Activated CD8-positive, alpha-beta memory T cell treated with anti-CD3 and anti-CD28 coated beads for 24 hours (primary cell): ENCODE data around the gene CPSF3.

Source experiments
- DNase-seq: peaks from one replicate; pipeline ENCODE4 v3.0.0-alpha.2; 2020

The CPSF3 gene

DNA sequence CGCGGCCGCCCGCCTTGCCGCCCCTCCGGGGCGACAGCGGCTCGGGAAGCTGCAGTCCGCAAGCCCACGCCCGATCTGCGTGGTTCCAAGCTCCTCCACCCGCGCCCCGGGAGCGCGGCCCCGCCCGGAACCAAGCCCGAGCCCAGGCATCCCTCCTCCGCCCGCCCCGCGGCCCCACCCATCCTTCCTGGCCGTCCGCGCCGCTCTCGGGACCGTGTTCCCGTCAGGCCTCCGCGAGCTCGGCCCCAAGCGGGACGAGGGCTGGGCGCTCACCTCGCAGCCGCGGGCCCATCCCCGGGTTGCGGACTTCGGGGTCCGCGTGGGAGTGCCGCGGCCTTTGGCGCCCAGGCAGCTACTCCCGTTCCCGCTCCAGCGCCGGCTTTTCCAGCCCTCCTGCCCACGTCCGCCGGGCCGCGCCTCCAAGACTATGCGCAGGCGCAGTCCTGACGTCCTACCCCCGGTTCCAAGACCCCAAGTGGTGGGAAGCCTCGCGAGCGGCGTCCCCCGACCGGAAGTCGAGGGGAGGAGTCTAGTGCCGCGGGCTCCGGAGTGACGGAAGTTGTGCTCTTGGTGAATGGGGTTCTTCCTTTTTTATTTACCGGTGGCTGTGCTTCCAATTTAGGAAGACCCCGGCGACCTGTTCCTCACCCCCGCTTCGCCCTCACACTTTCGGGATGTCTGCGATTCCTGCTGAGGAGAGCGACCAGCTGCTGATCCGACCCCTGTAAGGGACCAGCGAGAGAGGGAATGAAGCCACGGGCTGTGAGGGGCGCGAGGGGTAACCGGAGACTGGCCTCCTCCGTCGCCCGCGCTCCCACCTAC is at the start of gene CPSF3, which contains the start of gene ITGB1BP1:
Gene CPSF3, plus strand, starts transcription at position 555 of the 822 bp plus-strand sequence. Its CDS starts 120 bp downstream, at position 675.
Gene ITGB1BP1, minus strand, starts transcription at position 429 of the 822 bp plus-strand sequence. CDS start 4,831 bp downstream, outside the sequence.
- DNase-seq: peak; percentile 98

GRCh38 chr2:9374071-9374730 is 49.3 kb upstream of the CPSF3 start:
- no peak for DNase-seq

DNA sequence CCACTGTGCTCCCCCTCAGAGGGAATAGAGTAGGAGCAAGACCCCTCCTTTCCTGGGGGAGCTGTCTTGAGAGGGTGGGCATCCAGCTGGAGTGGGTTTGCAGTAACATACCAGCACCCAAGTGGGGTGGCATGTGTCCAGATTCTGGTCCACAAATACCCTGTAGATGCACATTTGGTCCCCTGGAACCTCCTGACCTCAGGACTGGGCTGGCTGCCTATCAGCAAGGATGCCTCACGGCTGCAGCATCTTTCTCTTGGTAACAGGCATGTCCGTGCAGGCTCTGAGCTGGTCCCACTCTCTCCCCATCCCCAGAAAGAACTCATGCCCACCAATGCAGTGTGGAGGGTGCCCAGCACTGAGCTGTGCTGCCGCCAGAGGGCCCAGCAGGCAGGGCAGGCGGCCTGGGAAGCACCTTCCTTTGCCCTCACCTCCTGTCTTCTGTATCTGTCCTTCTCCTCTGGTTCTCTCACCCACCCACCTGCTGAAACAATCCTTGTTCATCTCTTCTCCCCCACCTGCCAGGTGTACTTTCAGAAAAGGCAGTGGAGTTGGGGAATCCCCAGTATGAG is 47.5 kb upstream of the CPSF3 start:
- DNase-seq: no peak

DNA sequence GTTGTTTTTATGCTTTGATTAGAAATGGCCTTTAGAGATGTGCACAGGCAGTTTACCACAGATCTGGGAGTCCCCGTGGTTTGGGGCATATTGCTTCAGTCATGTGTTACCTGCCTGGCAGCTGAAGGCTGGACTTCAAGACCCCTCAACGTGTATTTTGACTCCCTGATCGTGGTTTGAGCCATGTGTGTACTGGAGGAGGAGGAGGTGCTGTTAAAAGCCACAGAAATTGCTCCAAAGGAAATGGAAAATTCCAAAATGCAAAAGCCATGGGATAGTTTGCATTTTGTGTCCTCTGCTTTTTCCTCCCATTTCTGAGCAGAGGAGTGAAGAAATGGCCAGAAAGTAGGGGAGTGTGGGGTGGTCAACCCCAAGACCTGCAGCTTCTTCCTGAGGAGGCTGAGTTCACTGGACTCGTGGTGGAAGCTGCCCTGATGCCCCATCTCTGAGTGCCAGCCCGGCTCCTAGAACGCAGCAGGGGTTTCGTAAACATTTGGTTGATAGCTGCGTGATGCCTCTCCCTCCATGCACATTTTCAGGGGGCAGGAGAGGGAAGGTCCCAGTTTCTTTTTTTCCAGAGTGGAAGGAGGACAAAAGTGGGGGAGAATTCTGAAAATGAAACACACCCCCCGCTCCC is 45.9 kb upstream of the CPSF3 start:
- no peak for DNase-seq

DNA sequence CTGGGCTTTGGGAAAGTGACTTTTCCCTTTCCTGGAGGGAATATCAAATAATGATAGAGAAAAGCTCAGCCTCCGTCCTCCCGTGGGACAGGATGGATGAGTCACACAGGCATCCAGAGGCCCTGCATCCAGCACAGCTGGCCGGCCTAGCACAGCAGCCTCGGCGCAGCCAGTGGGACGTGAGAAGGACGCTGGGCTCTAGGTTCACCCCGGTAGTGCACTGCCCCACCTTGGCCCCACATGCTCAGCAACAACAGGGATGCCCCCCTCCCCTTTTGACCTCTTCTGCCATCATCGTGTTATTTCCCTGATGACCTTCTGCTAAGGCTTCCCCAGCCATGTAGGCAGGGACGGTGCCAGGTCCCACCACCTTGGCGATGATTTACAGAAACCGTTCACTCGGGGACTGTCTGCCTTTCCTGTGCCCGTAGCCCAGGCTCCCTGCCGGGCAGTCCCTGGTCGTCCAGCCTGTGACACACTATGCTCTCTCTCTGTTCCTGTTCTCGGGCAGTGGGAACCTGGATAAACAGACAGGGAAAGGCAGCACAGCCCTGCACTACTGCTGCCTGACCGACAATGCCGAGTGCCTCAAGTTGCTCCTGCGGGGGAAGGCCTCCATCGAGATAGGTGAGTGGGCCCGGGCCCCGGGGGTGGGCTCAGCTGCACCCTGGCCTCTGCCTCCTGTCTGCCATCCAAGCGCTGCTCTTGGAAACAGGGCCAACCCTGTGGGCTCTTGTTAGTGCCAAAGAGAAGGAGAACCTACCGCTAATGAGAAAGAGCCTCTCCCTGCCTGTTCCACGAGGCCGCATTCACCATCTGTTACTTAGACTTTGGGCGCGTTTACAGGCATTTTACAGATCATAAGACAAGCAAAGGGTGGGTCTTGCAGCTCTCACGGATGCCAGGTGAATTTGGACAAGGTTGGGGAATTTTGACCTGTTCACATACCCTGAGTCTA is 44.7 kb upstream of the CPSF3 start:
- no peak for DNase-seq

- no peak for DNase-seq
Measured at GRCh38 chr2:9379391-9379755, 44.1 kb upstream of the CPSF3 start.

GRCh38 chr2:9380702-9381628 is 42.5 kb upstream of the CPSF3 start:
- DNase-seq: no peak

- DNase-seq: no peak
Measured at GRCh38 chr2:9382604-9383235, 40.7 kb upstream of the CPSF3 start.

DNA sequence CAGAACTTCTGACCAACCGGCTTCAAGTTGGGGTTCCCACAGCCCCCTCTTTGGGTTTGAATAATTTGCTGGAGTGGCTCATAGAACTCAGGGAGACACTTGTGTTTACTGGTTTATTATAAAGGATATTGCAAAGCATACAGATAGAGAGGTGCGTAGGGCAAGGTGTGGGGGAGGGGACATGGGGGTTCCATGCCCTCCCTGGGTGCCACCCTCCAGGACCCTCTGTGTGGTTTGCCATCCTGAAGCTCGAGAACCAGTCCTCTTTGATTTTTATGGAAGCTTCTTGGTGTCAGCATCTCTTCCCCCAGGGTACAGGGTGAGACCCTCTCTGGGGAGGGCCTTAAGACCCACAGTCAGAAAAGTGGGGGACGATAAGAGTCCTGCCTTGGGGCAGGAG is 38.9 kb upstream of the CPSF3 start:
- DNase-seq: no peak

DNA sequence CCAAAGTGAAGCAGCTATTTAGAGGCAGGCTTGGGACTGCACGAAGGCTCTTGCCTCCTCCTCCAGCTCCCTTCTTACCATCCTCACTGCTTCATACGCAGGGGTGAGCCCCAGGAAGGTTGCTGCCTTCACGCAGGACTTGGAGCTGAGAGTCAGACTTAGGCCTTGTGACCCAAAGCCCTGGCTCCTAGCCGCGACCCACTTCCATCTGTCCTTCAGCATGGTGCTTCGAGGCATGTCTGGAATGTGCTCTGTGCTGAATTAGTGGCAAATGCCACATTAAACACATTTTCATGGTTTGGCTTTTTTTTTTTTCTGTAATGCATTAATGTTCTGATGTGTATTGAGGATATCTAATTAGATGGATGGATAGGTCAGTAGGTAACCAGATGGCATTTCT is 37.6 kb upstream of the CPSF3 start:
- DNase-seq: no peak

- DNase-seq: no peak
Measured at GRCh38 chr2:9388199-9388681, 35.2 kb upstream of the CPSF3 start.

- no peak for DNase-seq
Measured at GRCh38 chr2:9388950-9389911, 34.2 kb upstream of the CPSF3 start.

DNA sequence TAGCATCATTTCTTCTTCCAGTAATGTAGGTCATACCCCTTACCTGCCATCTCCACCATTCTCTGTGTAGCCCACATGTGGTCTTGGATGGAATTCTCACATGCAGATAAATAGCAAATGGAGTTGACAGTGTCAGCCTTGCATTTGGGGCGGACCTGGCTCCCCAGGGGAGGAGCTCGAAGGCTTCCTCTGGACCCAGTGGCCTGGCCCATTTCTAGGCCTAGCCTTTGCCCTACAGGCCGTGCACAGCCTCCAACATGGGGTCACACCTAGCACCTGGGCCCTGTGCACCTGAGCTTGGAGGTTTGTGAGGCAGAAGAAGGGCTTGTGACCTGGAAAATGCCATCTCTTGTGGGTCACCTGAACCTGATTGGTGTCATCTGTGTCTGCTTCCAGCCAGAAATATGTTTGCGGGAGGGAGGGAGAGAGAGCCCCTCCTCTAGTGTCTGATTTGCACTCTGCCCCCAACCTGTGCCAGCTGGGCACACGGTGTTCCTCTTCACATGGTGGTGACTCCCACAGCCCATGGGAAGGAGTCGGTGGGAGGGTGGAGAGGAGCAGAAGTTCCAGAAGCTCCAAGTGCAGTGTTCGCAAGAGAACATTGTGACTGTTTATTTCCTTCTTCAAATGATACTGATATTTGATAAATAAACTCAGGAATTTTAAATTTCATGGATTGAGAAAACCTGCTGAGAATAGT is 33.2 kb upstream of the CPSF3 start:
- DNase-seq: no peak

- no peak for DNase-seq
Measured at GRCh38 chr2:9390991-9391390, 32.5 kb upstream of the CPSF3 start.

DNA sequence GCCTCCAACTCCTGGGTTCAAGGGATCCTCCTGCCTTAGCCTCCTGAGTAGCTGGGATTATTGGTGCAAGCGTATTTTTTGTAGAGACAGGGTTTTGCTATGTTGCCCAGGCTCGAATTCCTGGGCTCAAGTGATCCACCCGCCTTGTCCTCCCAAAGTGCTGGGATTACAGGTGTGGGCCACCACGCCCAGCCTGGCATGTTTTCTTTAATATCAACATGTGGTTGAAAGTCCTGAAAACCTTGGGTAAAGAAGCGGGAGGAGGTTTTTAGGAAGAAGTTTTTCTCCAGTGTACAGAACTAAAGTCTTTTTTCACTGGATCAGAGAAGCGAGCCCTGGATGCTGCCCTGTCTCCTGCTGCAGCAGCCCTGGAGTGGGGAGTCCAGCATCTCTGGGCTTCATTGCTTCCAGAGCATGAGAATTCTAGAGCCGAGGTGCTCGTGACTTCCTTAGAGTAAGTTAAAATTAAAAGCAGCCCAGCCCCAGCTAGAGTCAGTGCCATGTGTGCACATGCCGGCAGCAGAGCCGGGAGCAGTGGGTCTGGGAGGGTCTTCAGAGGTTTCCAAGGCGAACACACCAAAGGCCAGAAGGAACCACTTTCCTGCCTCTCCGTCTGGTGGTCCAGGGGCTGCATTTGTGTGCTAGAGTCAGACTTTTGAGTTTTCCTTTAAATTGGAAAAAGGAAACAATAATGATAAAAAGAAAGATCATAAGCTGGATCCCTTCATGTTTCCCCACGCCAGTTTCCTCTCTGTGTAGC is 31.3 kb upstream of the CPSF3 start:
- no peak for DNase-seq

DNA sequence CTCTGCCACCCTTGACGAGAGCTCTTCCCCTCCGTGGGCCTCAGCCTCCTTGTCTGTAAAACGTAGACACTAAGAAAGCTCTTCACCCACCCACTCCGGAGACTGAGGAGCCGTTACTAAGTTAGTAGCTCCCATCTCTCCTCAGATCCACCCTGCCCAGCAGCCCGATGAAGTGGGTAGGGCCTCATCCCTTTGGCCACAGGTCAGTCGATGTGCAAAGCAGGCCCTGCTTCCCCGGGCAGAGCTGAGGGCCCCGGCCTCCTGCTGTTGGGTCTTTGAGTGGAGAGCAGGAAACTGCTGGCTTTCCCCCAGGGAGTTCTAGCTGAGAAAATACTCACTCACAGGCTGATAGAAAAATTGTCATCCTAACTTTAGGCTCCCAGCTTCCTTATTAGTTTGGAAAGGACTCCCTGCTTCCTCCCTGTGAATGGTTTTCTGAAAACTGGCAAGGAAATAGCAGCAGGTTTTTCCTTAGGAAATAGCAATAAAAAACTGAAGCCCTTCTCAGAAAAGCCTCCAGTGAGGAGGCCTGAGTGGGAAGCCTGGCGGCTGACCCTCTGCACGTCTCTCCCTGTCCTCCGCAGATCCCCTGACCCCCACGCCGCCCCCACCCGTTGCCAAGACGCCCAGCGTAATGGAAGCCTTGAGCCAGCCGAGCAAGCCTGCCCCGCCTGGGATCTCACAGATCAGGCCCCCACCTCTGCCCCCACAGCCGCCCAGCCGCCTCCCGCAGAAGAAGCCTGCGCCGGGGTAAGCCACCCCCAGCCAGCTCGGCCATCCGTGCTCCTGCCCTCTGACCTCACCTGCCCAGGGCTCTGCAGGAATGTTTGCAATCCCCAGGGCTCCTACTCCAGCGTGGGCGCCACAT is 30.3 kb upstream of the CPSF3 start:
- no peak for DNase-seq

- DNase-seq: no peak
Measured at GRCh38 chr2:9394816-9395215, 28.6 kb upstream of the CPSF3 start.
